ENCODE results near the gene FAM168A.

- TF ChIP-seq, protein P1, sequence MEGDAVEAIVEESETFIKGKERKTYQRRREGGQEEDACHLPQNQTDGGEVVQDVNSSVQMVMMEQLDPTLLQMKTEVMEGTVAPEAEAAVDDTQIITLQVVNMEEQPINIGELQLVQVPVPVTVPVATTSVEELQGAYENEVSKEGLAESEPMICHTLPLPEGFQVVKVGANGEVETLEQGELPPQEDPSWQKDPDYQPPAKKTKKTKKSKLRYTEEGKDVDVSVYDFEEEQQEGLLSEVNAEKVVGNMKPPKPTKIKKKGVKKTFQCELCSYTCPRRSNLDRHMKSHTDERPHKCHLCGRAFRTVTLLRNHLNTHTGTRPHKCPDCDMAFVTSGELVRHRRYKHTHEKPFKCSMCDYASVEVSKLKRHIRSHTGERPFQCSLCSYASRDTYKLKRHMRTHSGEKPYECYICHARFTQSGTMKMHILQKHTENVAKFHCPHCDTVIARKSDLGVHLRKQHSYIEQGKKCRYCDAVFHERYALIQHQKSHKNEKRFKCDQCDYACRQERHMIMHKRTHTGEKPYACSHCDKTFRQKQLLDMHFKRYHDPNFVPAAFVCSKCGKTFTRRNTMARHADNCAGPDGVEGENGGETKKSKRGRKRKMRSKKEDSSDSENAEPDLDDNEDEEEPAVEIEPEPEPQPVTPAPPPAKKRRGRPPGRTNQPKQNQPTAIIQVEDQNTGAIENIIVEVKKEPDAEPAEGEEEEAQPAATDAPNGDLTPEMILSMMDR (optimal IDR thresholded peaks at IDR 0.05 in 1 of 3, IDR thresholded peaks at IDR 0.05 in 1 of 3, conservative IDR thresholded peaks at IDR 0.05 in 1 of 3; ENCODE audit: extremely low read depth in 1 of 3, insufficient read depth in 2 of 3, low read length in 3 of 3) = no peak
- TF ChIP-seq EZH2 (IDR thresholded peaks at IDR 0.05; ENCODE audit: low read length) = no peak
These were observed 135.9 kb downstream of the FAM168A start for GRCh38 chr11:73461964-73462363.

Data from keratinocyte (primary cell).